Fibroblast of the aortic adventitia (primary cell): ENCODE results near the gene MLLT6. TPM values are rescaled to one million over a fixed set of nuclear protein-coding genes. Genes with fewer than 3 reads are reported as not detected.

Experiments
- DNase-seq: peaks from one replicate; pipeline ENCODE4 v3.0.0-alpha.2; 2010; ENCODE audit warnings: low read depth
- H3K4me3 ChIP-seq: 2 replicates; pipeline ENCODE4 v1.5.1; 2011; ENCODE audit warnings: low read depth, mild to moderate bottlenecking, control low read depth, low read length, moderate library complexity
- total RNA-seq: library from RNA; depleted of rRNA; stranded (reverse); fragments of >200 nt; gene quantifications from 2 replicates; pipeline ENCODE4 v1.2.3, GENCODE V29; 2012; ENCODE audit warnings: low replicate concordance
- TF ChIP-seq, protein P1 (sequence below): IDR thresholded peaks from 2 replicates; pipeline ENCODE4 v1.5.1; 2011; ENCODE audit warnings: mild to moderate bottlenecking, low read length, control low read depth, inconsistent platforms; ENCODE audit not compliant: insufficient read depth

Gene MLLT6
- total RNA-seq, 1 donor, result 38.7 TPM

GRCh38 chr17:38740806-38741205, 35.7 kb downstream of the MLLT6 start:
- TF ChIP-seq, protein P1, sequence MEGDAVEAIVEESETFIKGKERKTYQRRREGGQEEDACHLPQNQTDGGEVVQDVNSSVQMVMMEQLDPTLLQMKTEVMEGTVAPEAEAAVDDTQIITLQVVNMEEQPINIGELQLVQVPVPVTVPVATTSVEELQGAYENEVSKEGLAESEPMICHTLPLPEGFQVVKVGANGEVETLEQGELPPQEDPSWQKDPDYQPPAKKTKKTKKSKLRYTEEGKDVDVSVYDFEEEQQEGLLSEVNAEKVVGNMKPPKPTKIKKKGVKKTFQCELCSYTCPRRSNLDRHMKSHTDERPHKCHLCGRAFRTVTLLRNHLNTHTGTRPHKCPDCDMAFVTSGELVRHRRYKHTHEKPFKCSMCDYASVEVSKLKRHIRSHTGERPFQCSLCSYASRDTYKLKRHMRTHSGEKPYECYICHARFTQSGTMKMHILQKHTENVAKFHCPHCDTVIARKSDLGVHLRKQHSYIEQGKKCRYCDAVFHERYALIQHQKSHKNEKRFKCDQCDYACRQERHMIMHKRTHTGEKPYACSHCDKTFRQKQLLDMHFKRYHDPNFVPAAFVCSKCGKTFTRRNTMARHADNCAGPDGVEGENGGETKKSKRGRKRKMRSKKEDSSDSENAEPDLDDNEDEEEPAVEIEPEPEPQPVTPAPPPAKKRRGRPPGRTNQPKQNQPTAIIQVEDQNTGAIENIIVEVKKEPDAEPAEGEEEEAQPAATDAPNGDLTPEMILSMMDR, result no peak
- no peak for DNase-seq
- H3K4me3 ChIP-seq, result no peak overlapping the region

GRCh38 chr17:38741461-38741860, 36.4 kb downstream of the MLLT6 start:
- TF ChIP-seq, protein P1, result no peak
- no peak for DNase-seq
- H3K4me3 ChIP-seq, result no peak overlapping the region

DNA sequence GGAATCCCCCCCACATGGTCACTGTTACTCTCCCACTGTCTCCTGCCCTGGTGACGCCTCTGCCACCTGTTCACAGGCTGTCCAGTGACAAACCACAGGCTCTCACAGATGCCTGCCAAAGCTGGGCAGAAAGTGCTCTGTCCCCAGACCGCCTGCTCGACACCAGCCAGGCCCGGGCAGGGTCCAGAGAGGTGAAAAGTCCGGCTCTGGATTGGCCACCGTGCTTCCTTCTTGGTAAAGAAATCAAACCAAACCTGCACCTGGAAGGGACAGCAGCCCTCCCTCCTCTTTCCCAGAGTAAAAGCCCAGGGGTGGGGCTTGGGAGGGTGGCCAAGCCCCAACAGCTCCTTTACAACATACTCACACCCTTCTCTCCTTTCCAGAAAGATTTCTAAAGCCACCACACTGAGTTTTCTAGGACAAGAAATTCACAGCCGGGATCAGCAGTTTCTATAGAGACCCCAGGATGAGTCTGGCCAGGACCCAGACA, 36.9 kb downstream of the MLLT6 start:
- TF ChIP-seq, protein P1, result no peak
- peak; percentile 43 for DNase-seq
- no peak overlapping the region for H3K4me3 ChIP-seq

GRCh38 chr17:38742411-38743308, 37.6 kb downstream of the MLLT6 start:
- DNase-seq, result peak; percentile 87

DNA sequence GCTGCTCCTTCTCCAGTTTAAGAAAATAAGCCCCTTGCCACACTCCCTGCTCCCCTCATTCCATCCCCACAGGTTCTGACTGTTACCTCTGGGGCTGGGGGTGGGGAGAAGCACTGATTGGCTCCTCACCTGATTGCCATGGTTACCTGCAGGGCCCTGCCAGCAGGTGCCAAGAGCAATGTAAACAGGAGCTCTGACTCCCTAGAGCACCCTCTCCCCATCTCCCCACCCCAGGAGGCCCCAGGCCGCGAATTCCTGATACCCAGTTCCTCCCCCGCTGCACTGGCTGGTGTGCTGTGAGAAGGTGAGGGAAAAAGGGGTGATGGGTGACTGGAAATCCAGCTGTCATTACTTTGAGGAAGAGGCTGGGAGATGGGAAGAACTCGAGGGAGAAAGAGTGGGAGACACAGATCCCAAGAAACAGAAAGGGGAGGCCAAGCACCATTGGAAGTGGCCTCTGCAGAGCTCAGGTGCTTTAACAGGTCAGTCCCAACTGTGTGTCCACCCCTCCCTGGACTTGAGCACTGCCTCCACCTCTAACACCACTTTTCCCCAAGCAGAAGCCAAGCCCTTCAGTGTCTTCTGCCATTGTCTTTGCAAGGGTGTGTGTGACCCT, 38.6 kb downstream of the MLLT6 start:
- DNase-seq, result no peak
- no peak overlapping the region for H3K4me3 ChIP-seq
- TF ChIP-seq, protein P1, result no peak

More at GRCh38 chr17:38742411-38743308, 37.6 kb downstream of the MLLT6 start:
- no peak overlapping the region for H3K4me3 ChIP-seq
- TF ChIP-seq, protein P1, result no peak

GRCh38 chr17:38745545-38745944, 40.5 kb downstream of the MLLT6 start:
- no peak for DNase-seq
- peak overlapping the region; percentile 86 for H3K4me3 ChIP-seq
- TF ChIP-seq, protein P1, result no peak
